BLaER1 (cell line): ENCODE results near the gene GTPBP1.

Source experiments
- H3K27ac ChIP-seq: shearing (Covaris generic); formaldehyde crosslinking; 2 replicates; pipeline ENCODE4 v1.8.1; 2022
- H3K27me3 ChIP-seq: shearing (Covaris generic); formaldehyde crosslinking; 2 replicates; pipeline ENCODE4 v1.8.1; 2022
- H3K36me3 ChIP-seq: shearing (Covaris generic); formaldehyde crosslinking; 2 replicates; pipeline ENCODE4 v1.8.1; 2022
- H3K4me1 ChIP-seq: shearing (Covaris generic); formaldehyde crosslinking; 2 replicates; pipeline ENCODE4 v1.8.1; 2022
- H3K4me2 ChIP-seq: shearing (Covaris generic); formaldehyde crosslinking; 2 replicates; pipeline ENCODE4 v1.8.1; 2022
- H3K4me3 ChIP-seq: shearing (Covaris generic); formaldehyde crosslinking; 2 replicates; pipeline ENCODE4 v1.8.1; 2022
- H3K9ac ChIP-seq: shearing (Covaris generic); formaldehyde crosslinking; 2 replicates; pipeline ENCODE4 v1.8.1; 2022
- H3K9me3 ChIP-seq: shearing (Covaris generic); formaldehyde crosslinking; 2 replicates; pipeline ENCODE4 v1.8.1; 2022
- H4K20me1 ChIP-seq: shearing (Covaris generic); formaldehyde crosslinking; 2 replicates; pipeline ENCODE4 v1.8.1; 2022
- Cebpa-rat ChIP-seq: shearing (Covaris generic); IDR thresholded peaks from 2 replicates; pipeline ENCODE4 v1.8.1; 2022

GTPBP1 gene

DNA sequence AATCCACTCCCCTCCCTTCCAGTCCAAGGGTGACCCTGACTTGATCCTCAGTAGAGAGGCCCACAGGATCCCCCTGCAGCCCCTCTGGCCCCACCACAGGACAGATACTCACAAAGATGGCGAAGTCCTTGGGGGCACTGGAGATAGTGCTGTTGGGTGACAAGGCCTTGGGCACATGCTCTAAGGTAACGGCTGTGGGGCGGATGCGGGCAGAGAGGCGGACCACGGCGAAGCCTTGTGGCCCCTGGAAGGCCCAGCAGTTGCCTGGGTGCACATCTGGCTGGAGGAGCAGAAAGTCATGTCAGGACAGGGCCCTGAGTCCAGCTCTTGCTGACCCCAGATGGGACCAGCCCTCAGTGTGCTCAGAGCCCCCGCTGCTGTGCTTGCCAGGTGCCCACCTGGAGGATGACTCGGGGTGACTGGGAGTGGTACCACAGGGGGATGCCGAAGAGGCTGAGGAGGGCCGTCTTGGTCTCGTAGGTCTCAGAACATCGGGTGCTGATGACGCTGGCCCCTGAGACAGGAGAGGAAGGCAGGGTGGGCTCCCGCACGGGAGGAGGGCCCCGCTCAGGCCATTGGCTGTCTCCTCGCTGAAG, 32.8 kb downstream of the GTPBP1 start:
- H3K36me3 ChIP-seq = peaks cover 100% of the 10 kb centered on the region
- H3K27ac ChIP-seq = peak overlapping the region; percentile 41
- H3K4me3 ChIP-seq = no peak overlapping the region
- H3K4me2 ChIP-seq = peak overlapping the region; percentile 73
- peaks cover 89% of the 10 kb centered on the region for H3K4me1 ChIP-seq
- no peaks in the 10 kb centered on the region for H3K27me3 ChIP-seq
- TF ChIP-seq Cebpa-rat = no peak
- H4K20me1 ChIP-seq = peaks cover 100% of the 10 kb centered on the region
- H3K9ac ChIP-seq = peak overlapping the region; percentile 53; the same call in 1 of the 2 replicates
- H3K9me3 ChIP-seq = no peaks in the 10 kb centered on the region

- Histone ChIP-seq H4K20me1 (peaks cover 100% of the 10 kb centered on the region), H3K36me3 (peaks cover 100% of the 10 kb centered on the region), H3K27ac (0 out of 2 replicates have a peak overlapping the region, but pooled peaks have one; percentile 41), H3K27me3 (no peaks in the 10 kb centered on the region), H3K4me3 (no peak overlapping the region), H3K9me3 (no peaks in the 10 kb centered on the region), H3K4me2 (peak overlapping the region; percentile 73), H3K4me1 (peaks cover 79% of the 10 kb centered on the region), H3K9ac (peak overlapping the region; percentile 60)
- no peak for TF ChIP-seq Cebpa-rat
Observed at GRCh38 chr22:38739300-38740055, 33.7 kb downstream of the GTPBP1 start.

GRCh38 chr22:38740116-38740723, 34.5 kb downstream of the GTPBP1 start:
- Histone ChIP-seq H3K9me3 (no peaks in the 10 kb centered on the region), H3K9ac (peak overlapping the region; percentile 60), H3K4me1 (peaks cover 72% of the 10 kb centered on the region), H3K4me3 (no peak overlapping the region), H3K36me3 (peaks cover 100% of the 10 kb centered on the region), H4K20me1 (peaks cover 100% of the 10 kb centered on the region), H3K27me3 (no peaks in the 10 kb centered on the region), H3K27ac (peak overlapping the region; percentile 41; the same call in 1 of the 2 replicates), H3K4me2 (peak overlapping the region; percentile 73)
- TF ChIP-seq Cebpa-rat = no peak

DNA sequence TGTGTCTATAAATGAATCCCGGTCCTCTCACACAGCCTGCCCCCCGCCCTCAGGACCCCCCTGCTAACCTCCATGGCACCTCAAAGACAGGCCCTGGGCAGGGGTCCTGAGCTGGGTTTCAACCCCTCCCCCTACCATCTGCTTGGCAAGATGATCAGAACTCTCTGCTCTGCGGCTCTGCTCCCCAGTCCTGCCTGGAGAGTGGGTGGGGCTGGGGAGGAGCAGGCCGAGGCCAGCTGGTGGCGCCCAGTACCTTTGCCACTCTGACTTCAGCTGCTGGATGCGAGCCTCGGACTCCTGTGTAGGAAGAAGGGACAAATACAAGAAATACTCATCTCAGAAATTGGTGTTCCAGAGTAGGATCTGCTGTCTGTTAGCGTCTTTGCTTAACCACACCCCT, 35.0 kb downstream of the GTPBP1 start:
- peak overlapping the region; percentile 30; the same call in 1 of the 2 replicates for H3K9ac ChIP-seq
- no peak overlapping the region; the same call in 1 of the 2 replicates for H3K27ac ChIP-seq
- no peak for TF ChIP-seq Cebpa-rat
- H3K27me3 ChIP-seq = no peaks in the 10 kb centered on the region
- H3K36me3 ChIP-seq = peaks cover 100% of the 10 kb centered on the region
- no peak overlapping the region for H3K4me3 ChIP-seq
- no peaks in the 10 kb centered on the region for H3K9me3 ChIP-seq
- peak overlapping the region; percentile 73; the same call in 1 of the 2 replicates for H3K4me2 ChIP-seq
- peaks cover 67% of the 10 kb centered on the region for H3K4me1 ChIP-seq
- H4K20me1 ChIP-seq = peaks cover 100% of the 10 kb centered on the region

GRCh38 chr22:38741166-38741565, 35.4 kb downstream of the GTPBP1 start:
- no peak overlapping the region for H3K4me3 ChIP-seq
- H3K4me1 ChIP-seq = peaks cover 63% of the 10 kb centered on the region
- no peak overlapping the region; the same call in 1 of the 2 replicates for H3K27ac ChIP-seq
- no peak overlapping the region; the same call in 1 of the 2 replicates for H3K4me2 ChIP-seq
- H3K9me3 ChIP-seq = no peaks in the 10 kb centered on the region
- no peak for TF ChIP-seq Cebpa-rat
- peaks cover 100% of the 10 kb centered on the region for H4K20me1 ChIP-seq
- H3K27me3 ChIP-seq = no peaks in the 10 kb centered on the region
- peaks cover 100% of the 10 kb centered on the region for H3K36me3 ChIP-seq
- peak overlapping the region; percentile 30; the same call in 1 of the 2 replicates for H3K9ac ChIP-seq

DNA sequence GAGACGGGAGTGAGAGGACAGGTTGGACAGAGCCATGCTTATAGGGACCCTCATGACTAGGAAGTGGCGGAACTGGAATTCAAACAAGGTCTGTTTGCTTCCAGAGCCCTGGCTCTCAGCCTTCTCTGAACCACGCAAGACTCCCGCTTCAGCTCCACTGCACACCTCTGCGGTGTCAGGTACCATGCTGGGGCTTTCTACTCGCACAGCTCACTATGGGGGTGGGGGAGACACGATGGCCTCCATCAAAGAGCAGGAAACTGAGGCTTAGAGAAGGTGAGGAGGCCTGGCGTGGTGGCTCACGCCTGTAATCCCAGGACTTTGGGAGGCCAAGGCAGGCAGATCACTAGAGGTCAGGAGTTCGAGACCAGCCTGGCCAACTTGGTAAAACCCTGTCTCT, 35.8 kb downstream of the GTPBP1 start:
- no peak overlapping the region for H3K27ac ChIP-seq
- peak overlapping the region; percentile 30 for H3K9ac ChIP-seq
- no peak for TF ChIP-seq Cebpa-rat
- H3K4me1 ChIP-seq = peaks cover 59% of the 10 kb centered on the region
- H3K27me3 ChIP-seq = no peaks in the 10 kb centered on the region
- no peak overlapping the region for H3K4me3 ChIP-seq
- H3K4me2 ChIP-seq = no peak overlapping the region; the same call in 1 of the 2 replicates
- peaks cover 100% of the 10 kb centered on the region for H3K36me3 ChIP-seq
- peaks cover 100% of the 10 kb centered on the region for H4K20me1 ChIP-seq
- H3K9me3 ChIP-seq = no peaks in the 10 kb centered on the region

GRCh38 chr22:38742176-38742942, 36.6 kb downstream of the GTPBP1 start:
- H3K9me3 ChIP-seq = no peaks in the 10 kb centered on the region
- peaks cover 51% of the 10 kb centered on the region for H3K4me1 ChIP-seq
- no peak overlapping the region for H3K4me3 ChIP-seq
- peaks cover 100% of the 10 kb centered on the region for H4K20me1 ChIP-seq
- H3K4me2 ChIP-seq = no peak overlapping the region
- H3K9ac ChIP-seq = 0 out of 2 replicates have a peak overlapping the region, but pooled peaks have one; percentile 1
- H3K36me3 ChIP-seq = peaks cover 100% of the 10 kb centered on the region
- H3K27ac ChIP-seq = 0 out of 2 replicates have a peak overlapping the region, but pooled peaks have one; percentile 11
- no peak for TF ChIP-seq Cebpa-rat
- H3K27me3 ChIP-seq = no peaks in the 10 kb centered on the region

- peaks cover 100% of the 10 kb centered on the region for H3K36me3 ChIP-seq
- no peak overlapping the region for H3K4me2 ChIP-seq
- H3K9me3 ChIP-seq = no peaks in the 10 kb centered on the region
- H3K27me3 ChIP-seq = no peaks in the 10 kb centered on the region
- H3K27ac ChIP-seq = no peak overlapping the region
- H3K9ac ChIP-seq = no peak overlapping the region
- no peak overlapping the region for H3K4me3 ChIP-seq
- H3K4me1 ChIP-seq = peaks cover 41% of the 10 kb centered on the region
- H4K20me1 ChIP-seq = peaks cover 100% of the 10 kb centered on the region
- TF ChIP-seq Cebpa-rat = no peak
Observed at GRCh38 chr22:38744981-38745380, 39.2 kb downstream of the GTPBP1 start.

GRCh38 chr22:38745676-38746460, 40.1 kb downstream of the GTPBP1 start:
- Histone ChIP-seq H3K9me3 (no peaks in the 10 kb centered on the region), H4K20me1 (peaks cover 100% of the 10 kb centered on the region), H3K4me3 (no peak overlapping the region), H3K9ac (no peak overlapping the region), H3K27me3 (no peaks in the 10 kb centered on the region), H3K4me1 (peaks cover 41% of the 10 kb centered on the region), H3K4me2 (no peak overlapping the region), H3K27ac (no peak overlapping the region), H3K36me3 (peaks cover 100% of the 10 kb centered on the region)
- no peak for TF ChIP-seq Cebpa-rat
